ENCODE data around the gene RSL24D1. TPM values are rescaled to one million over a fixed set of nuclear protein-coding genes. Genes with fewer than 3 reads are reported as not detected.

RSL24D1 gene
- total RNA-seq, 1 experiment from 2014 or later = 87.0 TPM

DNA sequence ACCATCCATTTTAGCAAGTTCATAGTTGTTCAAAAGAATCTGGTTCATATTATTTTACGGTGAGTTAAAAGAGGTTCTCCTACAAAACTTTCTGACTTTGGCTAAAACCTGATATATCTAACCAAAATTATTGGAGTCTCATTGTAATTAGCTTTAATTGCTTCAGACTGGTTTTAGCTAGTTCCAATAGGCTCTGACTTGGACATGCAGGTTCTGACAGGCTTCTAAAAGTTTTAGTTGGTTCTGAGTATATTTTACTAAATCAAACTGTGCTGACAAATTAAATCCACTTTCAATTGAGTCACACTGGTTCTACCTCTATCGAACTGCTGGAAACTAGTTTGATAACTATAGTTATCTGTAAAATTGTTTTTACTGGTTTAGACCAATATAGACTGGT is 42.1 kb upstream of the RSL24D1 start:
- BruUV-seq (replicated peaks) = no TSS peak
- Histone ChIP-seq H3F3A (ENCODE audit: insufficient read depth, low read depth) (no peaks in the 10 kb centered on the region), H3K4me2 (no peak overlapping the region), H3K9me3 (ENCODE audit: insufficient read depth, low read depth) (no peaks in the 10 kb centered on the region), H4K20me1 (ENCODE audit: insufficient read depth) (no peaks in the 10 kb centered on the region), H3K79me2 (ENCODE audit: low read depth) (no peaks in the 10 kb centered on the region), H3K9me2 (ENCODE audit: insufficient read depth) (no peaks in the 10 kb centered on the region), H3K4me1 (replicated peaks; ENCODE audit: insufficient read depth) (no peaks in the 10 kb centered on the region), H3K27me3 (ENCODE audit: insufficient read depth, low read depth) (no peaks in the 10 kb centered on the region), H3K4me3 (no peak overlapping the region), H3K27ac (no peak overlapping the region), H3K36me3 (ENCODE audit: low read depth) (no peaks in the 10 kb centered on the region), H2AFZ (no peak overlapping the region)
- no peak for DNase-seq
- POLR2A ChIA-PET (ENCODE audit: unreplicated experiment) = no interaction called here
- intact Hi-C loops (cut with micrococcal nuclease; ENCODE audit: unreplicated experiment) = no loop called here
- TF ChIP-seq EZH2 (IDR thresholded peaks at IDR 0.05; ENCODE audit: low read depth) = no peak
- TF ChIP-seq, protein P1, sequence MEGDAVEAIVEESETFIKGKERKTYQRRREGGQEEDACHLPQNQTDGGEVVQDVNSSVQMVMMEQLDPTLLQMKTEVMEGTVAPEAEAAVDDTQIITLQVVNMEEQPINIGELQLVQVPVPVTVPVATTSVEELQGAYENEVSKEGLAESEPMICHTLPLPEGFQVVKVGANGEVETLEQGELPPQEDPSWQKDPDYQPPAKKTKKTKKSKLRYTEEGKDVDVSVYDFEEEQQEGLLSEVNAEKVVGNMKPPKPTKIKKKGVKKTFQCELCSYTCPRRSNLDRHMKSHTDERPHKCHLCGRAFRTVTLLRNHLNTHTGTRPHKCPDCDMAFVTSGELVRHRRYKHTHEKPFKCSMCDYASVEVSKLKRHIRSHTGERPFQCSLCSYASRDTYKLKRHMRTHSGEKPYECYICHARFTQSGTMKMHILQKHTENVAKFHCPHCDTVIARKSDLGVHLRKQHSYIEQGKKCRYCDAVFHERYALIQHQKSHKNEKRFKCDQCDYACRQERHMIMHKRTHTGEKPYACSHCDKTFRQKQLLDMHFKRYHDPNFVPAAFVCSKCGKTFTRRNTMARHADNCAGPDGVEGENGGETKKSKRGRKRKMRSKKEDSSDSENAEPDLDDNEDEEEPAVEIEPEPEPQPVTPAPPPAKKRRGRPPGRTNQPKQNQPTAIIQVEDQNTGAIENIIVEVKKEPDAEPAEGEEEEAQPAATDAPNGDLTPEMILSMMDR (conservative IDR thresholded peaks at IDR 0.05) = no peak
- CTCF ChIA-PET = no interaction called here

DNA sequence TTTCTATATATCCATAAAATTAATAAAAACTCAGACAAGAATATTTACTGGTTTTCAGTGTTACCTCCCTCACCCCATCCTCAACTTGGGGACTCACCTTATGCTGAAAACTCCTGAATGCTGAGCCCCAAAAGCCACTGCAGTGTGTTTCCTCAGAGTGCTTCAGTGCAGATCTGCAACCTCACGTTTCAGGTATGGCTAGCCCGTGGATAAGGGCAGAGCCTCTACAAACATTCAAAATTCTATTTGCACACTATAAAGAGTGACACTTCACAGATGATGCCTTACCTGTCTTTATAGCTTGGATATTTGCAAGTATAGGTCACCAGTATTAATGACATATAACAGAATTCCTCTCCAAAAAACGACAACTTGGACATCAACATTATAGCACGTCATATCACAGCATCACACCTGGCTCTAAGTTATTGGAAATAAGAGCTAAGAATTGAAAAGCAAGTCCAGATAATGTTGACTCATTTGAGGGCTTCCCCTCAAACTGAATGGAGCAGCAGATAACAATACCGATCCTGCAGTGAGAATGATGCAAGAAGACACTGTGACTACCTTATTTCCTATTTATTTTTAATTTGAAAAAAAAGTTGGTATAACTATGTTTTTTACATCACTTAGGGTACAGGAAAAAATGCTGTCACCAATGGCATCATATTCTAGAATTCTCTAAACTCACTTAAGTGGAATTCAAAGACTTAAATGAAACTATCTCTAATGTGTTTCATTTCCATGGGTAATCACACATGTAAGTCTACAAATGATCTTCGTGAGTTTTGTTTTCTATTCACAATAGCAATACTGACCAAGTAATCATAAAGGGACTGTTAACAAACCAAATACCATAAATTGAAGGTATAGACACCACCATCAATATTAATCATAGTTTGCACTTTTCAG is 40.7 kb upstream of the RSL24D1 start:
- H3K27ac ChIP-seq = no peak overlapping the region
- no peak for DNase-seq
- no peaks in the 10 kb centered on the region for H3K9me3 ChIP-seq (ENCODE audit: insufficient read depth, low read depth)
- POLR2A ChIA-PET (ENCODE audit: unreplicated experiment) = no interaction called here
- intact Hi-C loops (cut with micrococcal nuclease; ENCODE audit: unreplicated experiment) = no loop called here
- no peaks in the 10 kb centered on the region for H4K20me1 ChIP-seq (ENCODE audit: insufficient read depth)
- H3K36me3 ChIP-seq (ENCODE audit: low read depth) = no peaks in the 10 kb centered on the region
- H3K4me3 ChIP-seq = no peak overlapping the region
- BruUV-seq (replicated peaks) = no TSS peak
- no peaks in the 10 kb centered on the region for H3K27me3 ChIP-seq (ENCODE audit: insufficient read depth, low read depth)
- H3F3A ChIP-seq (ENCODE audit: insufficient read depth, low read depth) = no peaks in the 10 kb centered on the region
- no peak overlapping the region for H3K4me2 ChIP-seq
- H3K9me2 ChIP-seq (ENCODE audit: insufficient read depth) = no peaks in the 10 kb centered on the region
- no peaks in the 10 kb centered on the region for H3K79me2 ChIP-seq (ENCODE audit: low read depth)
- TF ChIP-seq, protein P1 (conservative IDR thresholded peaks at IDR 0.05) = no peak
- no peaks in the 10 kb centered on the region for H3K4me1 ChIP-seq (replicated peaks; ENCODE audit: insufficient read depth)
- CTCF ChIA-PET = no interaction called here
- H2AFZ ChIP-seq = no peak overlapping the region

DNA sequence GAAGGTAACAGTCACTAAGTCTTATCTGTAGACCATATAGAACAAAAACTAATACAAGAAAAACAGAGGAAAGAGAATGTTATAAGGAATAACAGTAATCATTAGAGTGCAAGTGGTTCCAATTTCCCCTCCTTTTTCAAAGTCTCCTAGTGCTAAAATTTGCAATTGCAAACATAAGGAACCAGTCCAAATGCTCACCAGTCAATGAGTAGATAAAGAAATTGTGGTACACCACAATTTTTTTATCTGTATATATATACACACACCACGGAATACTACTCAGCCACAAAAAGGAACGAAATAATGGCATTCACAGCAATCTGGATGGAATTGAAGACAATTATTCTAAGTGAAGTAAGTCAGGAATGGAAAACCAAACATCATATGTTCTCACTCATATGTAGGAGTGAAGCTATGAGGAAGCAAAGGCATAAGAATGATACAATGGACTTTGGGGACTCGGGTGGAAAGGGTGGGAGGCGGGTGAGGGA is 38.9 kb upstream of the RSL24D1 start:
- no peak overlapping the region for H2AFZ ChIP-seq
- H3K4me1 ChIP-seq (replicated peaks; ENCODE audit: insufficient read depth) = no peaks in the 10 kb centered on the region
- no peaks in the 10 kb centered on the region for H4K20me1 ChIP-seq (ENCODE audit: insufficient read depth)
- no peaks in the 10 kb centered on the region for H3K9me3 ChIP-seq (ENCODE audit: insufficient read depth, low read depth)
- H3F3A ChIP-seq (ENCODE audit: insufficient read depth, low read depth) = no peaks in the 10 kb centered on the region
- no peak overlapping the region for H3K27ac ChIP-seq
- H3K36me3 ChIP-seq (ENCODE audit: low read depth) = no peaks in the 10 kb centered on the region
- no TSS peak for BruUV-seq (replicated peaks)
- H3K27me3 ChIP-seq (ENCODE audit: insufficient read depth, low read depth) = no peaks in the 10 kb centered on the region
- ChIA-PET CTCF (no interaction called here), POLR2A (ENCODE audit: unreplicated experiment) (no interaction called here)
- H3K9me2 ChIP-seq (ENCODE audit: insufficient read depth) = no peaks in the 10 kb centered on the region
- H3K79me2 ChIP-seq (ENCODE audit: low read depth) = no peaks in the 10 kb centered on the region
- H3K4me2 ChIP-seq = no peak overlapping the region
- TF ChIP-seq EZH2 (IDR thresholded peaks at IDR 0.05; ENCODE audit: low read depth) = no peak
- TF ChIP-seq, protein P1 (conservative IDR thresholded peaks at IDR 0.05) = no peak
- intact Hi-C loops (cut with micrococcal nuclease; ENCODE audit: unreplicated experiment) = no loop called here
- no peak for DNase-seq
- no peak overlapping the region for H3K4me3 ChIP-seq
